ENCODE results near the gene ABRACL. TPM values are rescaled to one million over a fixed set of nuclear protein-coding genes. Genes with fewer than 3 reads are reported as not detected.

The ABRACL gene
- total RNA-seq, 1 donor from 2014 or later: 63.0 TPM

- Mint-ChIP-seq H3K36me3 (no peaks in the 10 kb centered on the region), H3K4me1 (peaks cover 12% of the 10 kb centered on the region), H3K27ac (no peak overlapping the region), H3K27me3 (ENCODE audit: low read depth) (no peaks in the 10 kb centered on the region), H3K9me3 (no peaks in the 10 kb centered on the region), H3K4me3 (no peak overlapping the region)
- DNase-seq (ENCODE audit: low spot score in 2 of 2, unreplicated experiment in 2 of 2): no peak
- no peak for TF ChIP-seq CTCF (IDR thresholded peaks at IDR 0.05; ENCODE audit: unreplicated experiment)
Measured at GRCh38 chr6:138996524-138996923, 32.0 kb upstream of the ABRACL start.

- Mint-ChIP-seq H3K4me1 (peaks cover 12% of the 10 kb centered on the region), H3K27me3 (ENCODE audit: low read depth) (no peaks in the 10 kb centered on the region), H3K4me3 (no peak overlapping the region), H3K27ac (no peak overlapping the region), H3K36me3 (no peaks in the 10 kb centered on the region), H3K9me3 (no peaks in the 10 kb centered on the region)
- DNase-seq (ENCODE audit: low spot score in 2 of 2, unreplicated experiment in 2 of 2): no peak
- no peak for TF ChIP-seq CTCF (IDR thresholded peaks at IDR 0.05; ENCODE audit: unreplicated experiment)
Measured at GRCh38 chr6:138997136-138997535, 31.4 kb upstream of the ABRACL start.

GRCh38 chr6:138999949-139000725 is 28.4 kb upstream of the ABRACL start:
- no peak overlapping the region for H3K27ac Mint-ChIP-seq
- H3K9me3 Mint-ChIP-seq: no peaks in the 10 kb centered on the region
- TF ChIP-seq CTCF (IDR thresholded peaks at IDR 0.05; ENCODE audit: unreplicated experiment): no peak
- DNase-seq (ENCODE audit: low spot score in 2 of 2, unreplicated experiment in 2 of 2): no peak
- H3K36me3 Mint-ChIP-seq: no peaks in the 10 kb centered on the region
- peaks cover 3% of the 10 kb centered on the region for H3K4me1 Mint-ChIP-seq
- no peak overlapping the region for H3K4me3 Mint-ChIP-seq
- H3K27me3 Mint-ChIP-seq (ENCODE audit: low read depth): no peaks in the 10 kb centered on the region

- Mint-ChIP-seq H3K27me3 (ENCODE audit: low read depth) (no peaks in the 10 kb centered on the region), H3K9me3 (peaks cover 6% of the 10 kb centered on the region), H3K4me3 (no peak overlapping the region), H3K4me1 (peaks cover 5% of the 10 kb centered on the region), H3K27ac (no peak overlapping the region), H3K36me3 (no peaks in the 10 kb centered on the region)
- TF ChIP-seq CTCF (IDR thresholded peaks at IDR 0.05; ENCODE audit: unreplicated experiment): no peak
- DNase-seq (ENCODE audit: low spot score in 2 of 2, unreplicated experiment in 2 of 2): no peak
Measured at GRCh38 chr6:139003751-139004150, 24.8 kb upstream of the ABRACL start.

- no peak overlapping the region for H3K4me3 Mint-ChIP-seq
- no peak for TF ChIP-seq CTCF (IDR thresholded peaks at IDR 0.05; ENCODE audit: unreplicated experiment)
- no peaks in the 10 kb centered on the region for H3K36me3 Mint-ChIP-seq
- H3K4me1 Mint-ChIP-seq: peaks cover 5% of the 10 kb centered on the region
- H3K9me3 Mint-ChIP-seq: peaks cover 6% of the 10 kb centered on the region
- DNase-seq (ENCODE audit: low spot score in 2 of 2, unreplicated experiment in 2 of 2): no peak
- no peaks in the 10 kb centered on the region for H3K27me3 Mint-ChIP-seq (ENCODE audit: low read depth)
- no peak overlapping the region for H3K27ac Mint-ChIP-seq
Measured at GRCh38 chr6:139006477-139006876, 22.1 kb upstream of the ABRACL start.

Data from mesothelial cell of epicardium (in vitro differentiated cells).